ENCODE results near the gene SMARCD3.
A peak's percentile ranks its signal among the peaks of the same experiment; 100 is the strongest.

Gene SMARCD3

DNA sequence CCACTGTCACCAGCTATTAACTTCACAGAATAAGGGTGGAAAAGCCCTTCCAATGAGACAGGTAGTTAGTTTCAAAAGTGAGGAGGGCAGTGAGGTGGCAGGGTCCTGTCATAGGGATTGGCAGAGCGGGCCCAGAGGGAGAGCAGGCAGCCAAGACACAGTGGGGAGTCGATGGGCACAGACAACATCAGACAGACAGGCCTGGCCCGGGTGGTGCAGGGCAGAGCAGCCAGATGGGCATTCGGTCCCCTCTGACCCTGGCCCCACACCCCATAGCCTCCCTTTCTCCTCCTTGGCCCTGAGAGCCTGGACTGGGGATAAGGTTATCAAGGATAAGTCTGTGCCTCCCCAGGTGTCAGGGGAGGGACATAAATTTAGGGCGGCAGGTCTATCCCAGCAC is 31.4 kb upstream of the SMARCD3 start:
- Histone ChIP-seq H3K9ac (ENCODE audit: low read length) (no peak overlapping the region), H3K4me3 (ENCODE audit: low read length) (no peak overlapping the region), H3K27me3 (replicated peaks; ENCODE audit: control insufficient read depth, insufficient read depth, low read length) (peaks cover 48% of the 10 kb centered on the region), H3K4me1 (ENCODE audit: control insufficient read depth, insufficient read depth, low read length) (peaks cover 5% of the 10 kb centered on the region), H3K9me3 (ENCODE audit: control insufficient read depth, low read length) (peaks cover 8% of the 10 kb centered on the region), H3K36me3 (ENCODE audit: control insufficient read depth, insufficient read depth, low read length, severe bottlenecking) (no peaks in the 10 kb centered on the region)
- DNase-seq (ENCODE audit: low read depth), result no peak

DNA sequence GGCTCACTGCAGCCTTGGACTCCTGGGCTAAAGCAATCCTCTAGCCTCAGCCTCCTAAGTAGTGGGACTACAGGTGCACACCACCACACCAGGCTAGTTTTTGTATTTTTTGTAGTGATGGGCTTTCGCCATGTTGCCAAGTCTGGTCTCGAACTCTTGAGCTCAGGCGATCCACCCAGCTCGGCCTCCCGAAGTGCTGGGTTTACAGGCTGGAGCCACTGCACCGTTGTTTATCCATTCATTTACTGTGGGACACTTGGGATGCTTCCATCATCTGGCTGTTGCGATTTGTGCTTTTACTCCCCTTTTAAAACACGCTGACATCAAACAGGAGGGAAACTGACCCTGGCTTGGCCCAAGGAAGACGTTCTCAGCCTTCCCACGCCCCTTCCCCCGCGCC is 30.5 kb upstream of the SMARCD3 start:
- peaks cover 8% of the 10 kb centered on the region for H3K9me3 ChIP-seq (ENCODE audit: control insufficient read depth, low read length)
- H3K4me1 ChIP-seq (ENCODE audit: control insufficient read depth, insufficient read depth, low read length), result peaks cover 5% of the 10 kb centered on the region
- H3K4me3 ChIP-seq (ENCODE audit: low read length), result no peak overlapping the region
- H3K9ac ChIP-seq (ENCODE audit: low read length), result no peak overlapping the region
- peaks cover 46% of the 10 kb centered on the region for H3K27me3 ChIP-seq (replicated peaks; ENCODE audit: control insufficient read depth, insufficient read depth, low read length)
- DNase-seq (ENCODE audit: low read depth), result no peak
- H3K36me3 ChIP-seq (ENCODE audit: control insufficient read depth, insufficient read depth, low read length, severe bottlenecking), result no peaks in the 10 kb centered on the region

DNA sequence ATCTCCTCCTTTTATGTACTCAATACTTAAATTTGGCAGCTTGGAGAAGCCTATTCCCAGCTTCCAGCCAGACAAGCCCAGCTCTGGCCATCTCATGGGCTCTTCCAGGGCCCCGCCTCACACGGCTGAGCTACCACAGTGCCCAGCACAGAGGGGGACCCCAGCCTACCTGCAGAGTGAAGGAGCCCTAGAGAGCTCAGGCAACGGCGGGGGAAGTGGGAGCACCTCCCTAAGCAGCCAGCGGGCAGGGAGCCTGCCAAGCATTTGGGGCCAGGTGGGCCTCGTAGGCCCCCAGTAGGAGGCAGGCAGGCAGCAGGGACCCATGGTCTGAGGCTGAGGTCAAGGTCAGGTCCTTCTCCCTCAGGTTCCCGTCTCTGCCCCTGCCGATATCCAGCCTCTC is 29.1 kb upstream of the SMARCD3 start:
- DNase-seq (ENCODE audit: low read depth), result no peak
- no peak overlapping the region for H3K9ac ChIP-seq (ENCODE audit: low read length)
- no peak overlapping the region for H3K4me3 ChIP-seq (ENCODE audit: low read length)
- H3K27me3 ChIP-seq (replicated peaks; ENCODE audit: control insufficient read depth, insufficient read depth, low read length), result peaks cover 42% of the 10 kb centered on the region
- H3K9me3 ChIP-seq (ENCODE audit: control insufficient read depth, low read length), result no peaks in the 10 kb centered on the region
- peaks cover 9% of the 10 kb centered on the region for H3K4me1 ChIP-seq (ENCODE audit: control insufficient read depth, insufficient read depth, low read length)
- H3K36me3 ChIP-seq (ENCODE audit: control insufficient read depth, insufficient read depth, low read length, severe bottlenecking), result no peaks in the 10 kb centered on the region

- peaks cover 16% of the 10 kb centered on the region for H3K4me1 ChIP-seq (ENCODE audit: control insufficient read depth, insufficient read depth, low read length)
- H3K9ac ChIP-seq (ENCODE audit: low read length), result peak overlapping the region; percentile 58
- no peaks in the 10 kb centered on the region for H3K36me3 ChIP-seq (ENCODE audit: control insufficient read depth, insufficient read depth, low read length, severe bottlenecking)
- H3K27me3 ChIP-seq (replicated peaks; ENCODE audit: control insufficient read depth, insufficient read depth, low read length), result peaks cover 39% of the 10 kb centered on the region
- peak overlapping the region; percentile 69 for H3K4me3 ChIP-seq (ENCODE audit: low read length)
- no peaks in the 10 kb centered on the region for H3K9me3 ChIP-seq (ENCODE audit: control insufficient read depth, low read length)
- peak; percentile 83 for DNase-seq (ENCODE audit: low read depth)
These were observed 28.4 kb upstream of the SMARCD3 start for GRCh38 chr7:151276666-151277590.

DNA sequence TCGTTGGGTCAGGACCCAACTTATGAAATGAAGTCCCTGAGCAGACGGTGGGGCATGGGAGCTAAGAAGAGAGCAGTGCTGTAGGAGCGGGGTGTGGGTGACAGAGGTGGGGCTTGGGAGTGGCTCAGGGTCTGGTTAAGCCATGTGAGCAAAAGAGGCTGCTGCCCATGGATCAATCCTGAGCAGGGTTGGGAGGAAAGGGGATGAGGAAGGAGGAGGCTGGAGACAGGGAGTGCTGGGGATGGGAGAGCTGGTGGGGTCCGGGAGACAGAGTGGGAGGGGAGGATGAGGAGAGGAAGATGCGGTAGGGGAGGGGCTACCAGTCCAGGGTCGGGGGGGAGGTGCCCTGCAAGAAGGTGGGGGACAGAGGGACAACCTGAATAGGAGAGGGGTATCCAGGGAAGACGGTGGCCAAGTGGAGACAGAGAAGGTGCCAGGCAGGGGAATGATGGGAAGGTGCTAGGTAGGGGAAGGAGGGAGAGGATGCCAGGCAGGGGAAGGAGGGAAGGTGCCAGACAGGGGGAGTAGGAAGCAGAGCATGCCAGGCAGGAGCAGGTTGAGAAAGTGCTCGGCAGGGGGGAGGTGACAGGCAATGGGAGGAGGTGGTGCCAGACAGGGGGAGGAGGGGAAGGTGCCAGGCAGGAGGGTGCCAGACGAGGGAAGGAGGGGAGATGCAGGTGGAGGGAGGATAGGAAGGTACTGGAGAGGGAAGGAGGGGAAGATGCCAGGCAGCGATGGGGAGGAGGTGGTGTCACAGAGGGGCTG is 27.5 kb upstream of the SMARCD3 start:
- no peak overlapping the region for H3K4me3 ChIP-seq (ENCODE audit: low read length)
- DNase-seq (ENCODE audit: low read depth), result no peak
- no peaks in the 10 kb centered on the region for H3K9me3 ChIP-seq (ENCODE audit: control insufficient read depth, low read length)
- H3K27me3 ChIP-seq (replicated peaks; ENCODE audit: control insufficient read depth, insufficient read depth, low read length), result peaks cover 30% of the 10 kb centered on the region
- no peak overlapping the region for H3K9ac ChIP-seq (ENCODE audit: low read length)
- peaks cover 25% of the 10 kb centered on the region for H3K4me1 ChIP-seq (ENCODE audit: control insufficient read depth, insufficient read depth, low read length)
- H3K36me3 ChIP-seq (ENCODE audit: control insufficient read depth, insufficient read depth, low read length, severe bottlenecking), result no peaks in the 10 kb centered on the region

DNA sequence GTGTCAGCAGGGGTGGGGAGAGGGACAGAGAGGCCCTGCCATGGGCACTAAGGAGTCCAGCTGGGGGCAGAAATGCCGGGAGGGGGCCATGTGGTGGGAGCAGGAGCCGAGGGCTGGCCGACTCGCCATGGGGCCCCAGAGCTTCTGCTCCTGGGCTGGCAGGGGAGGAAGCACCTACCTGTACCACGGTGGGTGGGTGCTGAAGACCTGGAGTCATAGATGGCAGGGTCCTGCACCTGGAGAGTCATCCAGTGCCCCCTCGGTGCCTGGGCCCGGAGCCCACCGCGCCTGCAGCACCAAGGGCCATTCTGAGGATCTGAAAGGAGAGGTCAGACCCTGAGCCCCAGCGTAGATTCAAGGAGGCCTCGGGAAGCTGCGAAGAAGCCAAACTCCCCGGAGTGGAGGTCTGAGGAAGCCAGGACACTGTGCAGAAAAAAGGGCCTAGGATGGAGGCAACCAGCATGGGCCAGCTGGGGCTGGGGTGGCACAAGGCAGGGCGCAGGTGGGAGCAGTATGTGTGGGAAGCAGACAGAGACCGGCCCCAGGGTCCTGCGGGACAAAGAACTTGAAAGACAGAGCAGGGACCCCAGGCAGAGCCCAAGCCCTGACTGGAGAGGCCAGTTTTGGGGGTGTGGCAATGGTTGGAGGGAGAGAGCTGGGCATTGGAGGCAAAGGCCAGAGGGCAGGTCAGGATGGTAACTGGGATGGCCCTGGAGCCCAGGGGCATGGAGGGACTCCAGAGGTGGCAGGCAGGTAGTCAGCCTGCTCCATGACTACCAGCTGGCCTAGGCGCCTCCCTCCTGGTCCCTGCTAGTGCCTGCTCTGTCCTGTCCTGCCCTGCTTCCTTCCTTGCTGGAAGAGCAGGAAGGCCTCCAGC is 26.7 kb upstream of the SMARCD3 start:
- DNase-seq (ENCODE audit: low read depth), result no peak
- Histone ChIP-seq H3K27me3 (replicated peaks; ENCODE audit: control insufficient read depth, insufficient read depth, low read length) (peaks cover 24% of the 10 kb centered on the region), H3K4me1 (ENCODE audit: control insufficient read depth, insufficient read depth, low read length) (peaks cover 27% of the 10 kb centered on the region), H3K4me3 (ENCODE audit: low read length) (no peak overlapping the region), H3K36me3 (ENCODE audit: control insufficient read depth, insufficient read depth, low read length, severe bottlenecking) (no peaks in the 10 kb centered on the region), H3K9me3 (ENCODE audit: control insufficient read depth, low read length) (no peaks in the 10 kb centered on the region), H3K9ac (ENCODE audit: low read length) (no peak overlapping the region)

GRCh38 chr7:151274396-151274795 is 25.9 kb upstream of the SMARCD3 start:
- no peaks in the 10 kb centered on the region for H3K36me3 ChIP-seq (ENCODE audit: control insufficient read depth, insufficient read depth, low read length, severe bottlenecking)
- H3K9ac ChIP-seq (ENCODE audit: low read length), result no peak overlapping the region
- no peak overlapping the region for H3K4me3 ChIP-seq (ENCODE audit: low read length)
- H3K9me3 ChIP-seq (ENCODE audit: control insufficient read depth, low read length), result no peaks in the 10 kb centered on the region
- H3K27me3 ChIP-seq (replicated peaks; ENCODE audit: control insufficient read depth, insufficient read depth, low read length), result peaks cover 16% of the 10 kb centered on the region
- peaks cover 27% of the 10 kb centered on the region for H3K4me1 ChIP-seq (ENCODE audit: control insufficient read depth, insufficient read depth, low read length)
- DNase-seq (ENCODE audit: low read depth), result no peak

- DNase-seq (ENCODE audit: low read depth), result no peak
- Histone ChIP-seq H3K9me3 (ENCODE audit: control insufficient read depth, low read length) (no peaks in the 10 kb centered on the region), H3K9ac (ENCODE audit: low read length) (no peak overlapping the region), H3K4me3 (ENCODE audit: low read length) (no peak overlapping the region), H3K36me3 (ENCODE audit: control insufficient read depth, insufficient read depth, low read length, severe bottlenecking) (no peaks in the 10 kb centered on the region), H3K4me1 (ENCODE audit: control insufficient read depth, insufficient read depth, low read length) (peaks cover 27% of the 10 kb centered on the region), H3K27me3 (replicated peaks; ENCODE audit: control insufficient read depth, insufficient read depth, low read length) (peaks cover 15% of the 10 kb centered on the region)
These were observed 25.3 kb upstream of the SMARCD3 start for GRCh38 chr7:151273651-151274390.

DNA sequence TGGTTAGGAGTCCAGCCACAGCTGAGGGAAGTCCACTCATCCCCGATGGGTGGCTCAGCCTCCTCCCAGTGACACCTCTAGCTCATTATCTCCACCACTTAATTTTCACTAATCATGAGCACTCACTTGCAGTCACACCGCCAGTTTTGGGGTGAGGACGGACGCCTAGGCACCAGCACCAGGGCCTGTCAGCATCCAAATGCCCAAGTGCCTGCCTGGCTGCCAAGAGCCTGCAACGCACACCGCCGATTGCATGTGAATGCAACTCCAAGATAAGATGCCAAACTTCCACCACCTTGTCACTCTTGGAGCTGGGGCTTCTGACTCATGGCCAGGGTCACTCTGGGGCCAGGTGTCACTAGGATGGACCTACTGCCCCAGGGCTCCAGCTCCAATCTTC is 24.4 kb upstream of the SMARCD3 start:
- Histone ChIP-seq H3K9ac (ENCODE audit: low read length) (no peak overlapping the region), H3K27me3 (replicated peaks; ENCODE audit: control insufficient read depth, insufficient read depth, low read length) (peaks cover 18% of the 10 kb centered on the region), H3K4me1 (ENCODE audit: control insufficient read depth, insufficient read depth, low read length) (peaks cover 27% of the 10 kb centered on the region), H3K36me3 (ENCODE audit: control insufficient read depth, insufficient read depth, low read length, severe bottlenecking) (no peaks in the 10 kb centered on the region), H3K9me3 (ENCODE audit: control insufficient read depth, low read length) (no peaks in the 10 kb centered on the region), H3K4me3 (ENCODE audit: low read length) (no peak overlapping the region)
- DNase-seq (ENCODE audit: low read depth), result no peak

DNA sequence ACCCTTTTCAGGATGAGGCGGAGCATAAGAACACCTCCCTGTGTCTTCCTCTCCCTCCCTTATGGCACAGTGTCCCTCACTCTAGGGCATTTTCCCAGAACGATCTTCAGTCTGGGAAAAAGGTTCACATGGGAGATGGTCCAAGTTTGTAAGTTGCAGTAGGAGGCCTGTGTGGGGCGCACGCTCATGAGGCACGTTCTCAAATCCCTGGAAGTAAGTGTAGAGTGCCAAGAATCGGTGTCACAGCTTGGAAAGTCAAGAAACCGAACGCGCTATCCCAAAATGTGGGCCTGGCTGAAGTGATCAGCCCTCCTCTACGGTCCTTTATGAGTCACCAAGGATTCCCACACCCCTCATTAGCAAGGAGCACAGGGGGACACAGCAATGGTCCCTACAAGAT is 23.9 kb upstream of the SMARCD3 start:
- H3K27me3 ChIP-seq (replicated peaks; ENCODE audit: control insufficient read depth, insufficient read depth, low read length), result peaks cover 15% of the 10 kb centered on the region
- H3K4me3 ChIP-seq (ENCODE audit: low read length), result peak overlapping the region; percentile 20
- DNase-seq (ENCODE audit: low read depth), result peak; percentile 15
- peak overlapping the region; percentile 61 for H3K9ac ChIP-seq (ENCODE audit: low read length)
- peaks cover 26% of the 10 kb centered on the region for H3K4me1 ChIP-seq (ENCODE audit: control insufficient read depth, insufficient read depth, low read length)
- H3K9me3 ChIP-seq (ENCODE audit: control insufficient read depth, low read length), result no peaks in the 10 kb centered on the region
- H3K36me3 ChIP-seq (ENCODE audit: control insufficient read depth, insufficient read depth, low read length, severe bottlenecking), result no peaks in the 10 kb centered on the region
